ENCODE data around the gene AREG. TPM values are rescaled to one million over a fixed set of nuclear protein-coding genes. Genes with fewer than 3 reads are reported as not detected.

The AREG gene
- total and polyA plus RNA-seq, 2 of the 4 experiments (the other 2 are of a cell fraction), result 0.17 to 0.18 TPM

GRCh38 chr4:74402692-74403456 lies 42.1 kb upstream of the AREG start:
- H2BK120ac ChIP-seq (ENCODE audit: low read depth, low read length), result no peak overlapping the region
- 0 out of 2 replicates have a peak, but pooled peaks cover 2% of the 10 kb centered on the region for H3K4me1 ChIP-seq (ENCODE audit: control insufficient read depth, insufficient read depth, low read length)
- in situ Hi-C loops (cut with MboI; ENCODE audit: low sequenced_read_pairs), result no loop called here
- TF ChIP-seq BHLHE40 (IDR thresholded peaks at IDR 0.05; ENCODE audit: low read depth, low read length), result no peak
- ATAC-seq (ENCODE audit: low read depth) (no peak), DNase-seq (no peak)
- no peak overlapping the region for H2AK5ac ChIP-seq (ENCODE audit: low read depth, low read length)
- H4K5ac ChIP-seq (ENCODE audit: low read depth, low read length), result no peak overlapping the region
- no peak overlapping the region for H3K4me3 ChIP-seq (ENCODE audit: insufficient read depth, low read depth, low read length)
- H3K4ac ChIP-seq (ENCODE audit: low read depth, low read length), result no peak overlapping the region
- H3K27ac ChIP-seq (ENCODE audit: insufficient read depth, low read length), result no peak overlapping the region
- no peaks in the 10 kb centered on the region for H3K9me1 ChIP-seq (ENCODE audit: insufficient read depth, low read length)
- H4K20me1 ChIP-seq (ENCODE audit: insufficient read depth, low read length), result no peaks in the 10 kb centered on the region
- H2BK20ac ChIP-seq (ENCODE audit: low read depth, low read length), result no peak overlapping the region
- H3K9me3 ChIP-seq (ENCODE audit: control insufficient read depth, insufficient read depth, low read length), result no peaks in the 10 kb centered on the region
- H4K8ac ChIP-seq (ENCODE audit: low read depth in 2 of 2, low read length in 2 of 2), result no peak overlapping the region
- H3K18ac ChIP-seq (ENCODE audit: low read depth, low read length), result no peak overlapping the region
- ChIA-PET CTCF (no interaction called here), POLR2A (ENCODE audit: unreplicated experiment) (no interaction called here)
- WGBS, 2 experiments (ENCODE audit: extremely low coverage in 2 of 2, insufficient read length in 1 of 2), result no CpG with 5 or more reads among the region's 5 CpGs
- H3K14ac ChIP-seq (replicated peaks; ENCODE audit: low read depth, low read length), result no peak overlapping the region
- H3K23ac ChIP-seq (ENCODE audit: low read depth, low read length), result no peak overlapping the region
- no peak overlapping the region for H2AFZ ChIP-seq (replicated peaks; ENCODE audit: low read length, poor library complexity)
- no peaks in the 10 kb centered on the region for H3K79me1 ChIP-seq (ENCODE audit: low read depth in 1 of 2, low read length in 2 of 2)
- no peaks in the 10 kb centered on the region for H3K36me3 ChIP-seq (ENCODE audit: control insufficient read depth, insufficient read depth, low read length)
- no peak overlapping the region for H2BK15ac ChIP-seq (ENCODE audit: low read depth, low read length)
- H4K91ac ChIP-seq (ENCODE audit: insufficient read depth, low read depth, low read length), result no peak overlapping the region
- H3K9ac ChIP-seq (ENCODE audit: low read depth, low read length), result no peak overlapping the region
- BruUV-seq (replicated peaks), result no TSS peak
- intact Hi-C loops (cut with micrococcal nuclease), result no loop called here
- H3K56ac ChIP-seq (ENCODE audit: extremely low read depth, insufficient read depth, low read length), result no peak overlapping the region
- no peak overlapping the region for H3K4me2 ChIP-seq (ENCODE audit: low read depth, low read length)
- H2AK9ac ChIP-seq (replicated peaks; ENCODE audit: low read depth, low read length, poor library complexity), result no peak overlapping the region
- H2BK5ac ChIP-seq (ENCODE audit: low read depth, low read length, poor library complexity, severe bottlenecking), result no peak overlapping the region
- no peaks in the 10 kb centered on the region for H3K27me3 ChIP-seq (ENCODE audit: control insufficient read depth, insufficient read depth, low read length)
- dilution Hi-C loops (cut with HindIII; ENCODE audit: low sequenced_read_pairs, unreplicated experiment), result no loop called here

All from IMR-90 (cell line).